Measurements from ENCODE around the gene SLC5A7.

SLC5A7 gene
- 0 to 0.06 (median 0) reads per million in 9 experiments for total RNA-seq

DNA sequence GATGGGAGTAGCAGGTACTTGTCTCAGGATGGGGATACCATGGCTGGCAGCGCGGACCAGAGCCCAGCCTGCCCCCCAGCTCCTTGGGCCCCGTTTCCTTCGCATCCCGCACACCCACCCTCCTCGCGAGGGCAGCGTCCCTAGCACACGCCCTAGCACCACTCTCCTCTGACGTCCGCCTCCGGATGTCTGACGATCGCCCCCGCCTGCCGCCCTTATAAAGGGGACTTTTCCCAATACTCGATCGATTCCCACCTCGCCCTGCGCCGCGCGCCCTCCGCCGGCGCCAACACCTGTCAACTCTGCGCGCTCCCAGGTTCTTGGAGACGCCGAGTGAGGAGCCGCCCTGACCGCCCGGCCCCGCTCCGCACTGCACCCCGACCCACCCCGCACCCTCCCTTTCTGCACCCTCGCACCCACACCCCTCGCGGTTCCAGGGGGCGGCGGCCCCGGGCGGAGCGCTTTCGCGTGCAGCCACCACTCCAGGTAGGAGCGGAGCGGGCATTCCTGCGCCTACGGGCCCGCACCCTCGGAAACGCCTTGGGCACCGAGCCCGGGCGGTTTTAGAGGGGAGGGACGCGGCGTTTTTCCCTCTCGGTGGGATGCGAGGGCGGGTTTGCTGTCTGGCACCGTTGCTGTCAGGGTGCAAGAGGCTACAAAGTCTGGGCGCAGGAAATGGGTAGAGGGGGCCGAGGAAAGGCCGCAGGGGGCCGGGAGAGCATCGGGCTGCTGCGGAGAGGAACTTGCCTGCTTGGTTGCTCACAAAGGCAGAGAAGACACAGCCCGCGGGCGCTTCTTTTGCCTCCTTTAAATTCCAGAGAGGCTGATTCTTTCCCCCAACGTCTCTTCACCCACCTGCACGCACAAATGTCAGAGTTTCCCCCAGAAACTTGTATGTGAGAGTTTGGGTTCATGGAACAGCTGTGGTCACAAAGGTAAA is at the start of gene SLC5A7:
SLC5A7 (plus strand) TSS at position 247 of the 940 bp plus-strand sequence. CDS start 1,632 bp downstream, outside the sequence.
- no peaks in the 10 kb centered on the region for H3K4me1 Mint-ChIP-seq (ENCODE audit: low read depth in 2 of 2)
- ATAC-seq (replicated peaks): no peak

DNA sequence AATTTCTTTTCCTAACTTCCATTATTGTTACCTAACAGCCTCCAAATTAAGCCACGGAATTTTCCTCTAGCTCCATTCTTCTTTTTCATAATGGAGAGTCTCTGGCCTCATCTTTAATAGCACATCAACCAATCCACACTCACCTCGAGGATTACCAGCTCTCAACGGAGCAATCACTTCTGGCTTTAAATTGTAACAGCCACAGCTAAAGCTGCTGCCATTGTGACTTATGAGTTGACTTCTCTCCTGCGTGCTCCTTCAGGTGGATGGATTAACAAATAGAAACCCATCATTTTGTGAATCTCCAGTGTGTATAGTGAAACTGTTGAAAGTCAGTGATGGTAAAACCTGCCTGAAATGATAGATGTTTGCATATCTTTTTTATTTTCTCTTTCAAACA is 24.9 kb upstream of the SLC5A7 start:
- Mint-ChIP-seq H3K4me3 (no peak overlapping the region), H3K27me3 (no peaks in the 10 kb centered on the region), H3K36me3 (ENCODE audit: insufficient read depth) (no peaks in the 10 kb centered on the region), H3K27ac (no peak overlapping the region), H3K4me1 (ENCODE audit: low read depth in 2 of 2) (no peaks in the 10 kb centered on the region), H3K9me3 (no peaks in the 10 kb centered on the region)
- no peak for DNase-seq
- no peak for ATAC-seq (replicated peaks)

More for the DNA sequence above, at the start of gene SLC5A7:
- Mint-ChIP-seq H3K4me3 (no peak within 1 kb of the TSS), H3K9me3 (peaks cover 0 to 5% of the 10 kb centered on the region in 2 donors), H3K27ac (no peak within 1 kb of the TSS), H3K27me3 (peaks cover 0 to 7% of the 10 kb centered on the region in 2 donors), H3K36me3 (ENCODE audit: insufficient read depth) (no peaks in the 10 kb centered on the region)
- no peak for DNase-seq

- Mint-ChIP-seq H3K36me3 (ENCODE audit: insufficient read depth) (no peaks in the 10 kb centered on the region), H3K27ac (no peak overlapping the region), H3K9me3 (no peaks in the 10 kb centered on the region), H3K4me3 (no peak overlapping the region), H3K4me1 (ENCODE audit: low read depth in 2 of 2) (no peaks in the 10 kb centered on the region), H3K27me3 (no peaks in the 10 kb centered on the region)
- ATAC-seq (replicated peaks) (no peak), DNase-seq (no peak)
These were observed 22.1 kb upstream of the SLC5A7 start for GRCh38 chr2:107964185-107964584.

DNA sequence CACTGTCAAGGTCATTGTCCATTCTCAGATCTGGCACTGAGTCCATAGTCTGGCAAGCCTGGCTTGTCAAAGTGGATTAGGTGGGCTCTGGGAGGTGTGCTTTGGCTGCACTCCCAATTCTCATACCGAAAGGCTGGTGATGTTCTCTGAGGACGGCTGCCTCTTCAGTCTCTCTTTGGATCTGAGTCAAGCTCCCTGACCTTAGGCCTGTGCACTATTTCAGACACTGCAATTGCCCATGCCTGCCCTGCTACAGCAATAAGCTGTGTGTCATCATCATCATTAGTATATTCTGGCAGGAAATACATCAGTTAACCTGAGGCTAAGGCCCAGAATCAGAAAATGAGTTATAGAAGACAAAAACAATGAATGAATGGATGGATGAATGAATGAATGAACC is 1.6 kb upstream of the SLC5A7 start:
- ATAC-seq (replicated peaks): no peak
- Mint-ChIP-seq H3K27me3 (peaks cover 0 to 7% of the 10 kb centered on the region in 2 donors), H3K4me1 (ENCODE audit: low read depth in 2 of 2) (no peaks in the 10 kb centered on the region), H3K4me3 (no peak overlapping the region), H3K27ac (no peak overlapping the region), H3K9me3 (peaks cover 0 to 3% of the 10 kb centered on the region in 2 donors), H3K36me3 (ENCODE audit: insufficient read depth) (no peaks in the 10 kb centered on the region)
- DNase-seq: no peak

DNA sequence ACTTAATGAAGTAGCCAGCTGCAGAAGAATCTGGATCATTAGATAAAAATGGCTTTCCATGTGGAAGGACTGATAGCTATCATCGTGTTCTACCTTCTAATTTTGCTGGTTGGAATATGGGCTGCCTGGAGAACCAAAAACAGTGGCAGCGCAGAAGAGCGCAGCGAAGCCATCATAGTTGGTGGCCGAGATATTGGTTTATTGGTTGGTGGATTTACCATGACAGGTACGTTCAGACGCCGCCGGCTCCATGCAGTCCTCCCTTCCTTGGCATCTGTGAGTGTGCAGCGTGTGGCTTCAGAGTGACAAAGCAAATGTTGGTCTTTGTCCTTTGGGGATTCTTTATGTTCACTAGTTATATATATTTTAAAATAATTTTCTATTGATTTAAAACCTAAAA is 1.8 kb downstream of the SLC5A7 start:
- Mint-ChIP-seq H3K4me1 (ENCODE audit: low read depth in 2 of 2) (no peaks in the 10 kb centered on the region), H3K4me3 (no peak overlapping the region), H3K27ac (no peak overlapping the region), H3K9me3 (peaks cover 0 to 2% of the 10 kb centered on the region in 2 donors), H3K27me3 (peaks cover 0 to 7% of the 10 kb centered on the region in 2 donors), H3K36me3 (ENCODE audit: insufficient read depth) (no peaks in the 10 kb centered on the region)
- no peak for DNase-seq
- no peak for ATAC-seq (replicated peaks)

DNA sequence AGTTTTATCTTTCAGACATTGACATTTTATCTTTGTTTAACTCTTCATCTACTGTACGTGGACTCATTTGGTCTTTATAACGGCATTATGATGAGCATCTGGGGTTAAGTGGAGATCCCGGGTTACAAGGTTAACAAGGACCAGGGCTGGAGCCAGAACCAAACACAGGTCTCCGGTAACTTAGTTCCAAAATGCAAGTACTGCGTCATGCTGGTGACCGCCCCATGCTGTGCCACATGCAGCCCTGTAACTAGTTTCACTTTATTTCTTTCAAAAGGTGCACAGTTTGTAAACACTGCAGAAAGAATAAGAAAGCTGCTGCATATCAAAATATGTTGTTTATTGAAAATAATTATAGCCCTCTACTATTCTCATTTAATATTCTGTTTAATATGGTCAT is 3.1 kb downstream of the SLC5A7 start:
- Mint-ChIP-seq H3K4me1 (ENCODE audit: low read depth in 2 of 2) (no peaks in the 10 kb centered on the region), H3K27ac (no peak overlapping the region), H3K36me3 (ENCODE audit: insufficient read depth) (no peaks in the 10 kb centered on the region), H3K4me3 (no peak overlapping the region), H3K27me3 (peaks cover 0 to 7% of the 10 kb centered on the region in 2 donors), H3K9me3 (peaks cover 0 to 2% of the 10 kb centered on the region in 2 donors)
- ATAC-seq (replicated peaks) (no peak), DNase-seq (no peak)

DNA sequence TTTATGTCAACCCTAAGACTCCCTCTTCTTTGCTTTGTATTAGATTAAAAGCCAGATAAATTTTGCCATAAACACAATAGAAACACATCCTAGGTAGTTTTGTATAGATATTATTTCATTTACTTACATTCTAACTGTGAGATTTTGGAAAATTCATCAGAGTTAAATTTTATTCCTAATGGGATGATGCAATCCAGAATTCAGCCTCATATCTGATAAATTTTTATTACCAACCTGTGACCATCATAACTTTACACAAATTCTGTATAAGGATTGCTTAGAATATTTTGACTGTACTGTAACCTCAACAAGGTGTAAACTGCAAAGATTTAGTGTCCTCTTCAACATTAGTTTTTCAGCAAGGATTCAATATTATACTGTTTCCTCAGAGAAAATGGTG is 4.4 kb downstream of the SLC5A7 start:
- no peak for DNase-seq
- H3K4me3 Mint-ChIP-seq: no peak overlapping the region
- peaks cover 0 to 7% of the 10 kb centered on the region in 2 donors for H3K27me3 Mint-ChIP-seq
- H3K4me1 Mint-ChIP-seq (ENCODE audit: low read depth in 2 of 2): no peaks in the 10 kb centered on the region
- peaks cover 0 to 2% of the 10 kb centered on the region in 2 donors for H3K9me3 Mint-ChIP-seq
- no peaks in the 10 kb centered on the region for H3K36me3 Mint-ChIP-seq (ENCODE audit: insufficient read depth)
- ATAC-seq (replicated peaks): no peak
- H3K27ac Mint-ChIP-seq: no peak overlapping the region

- H3K4me1 Mint-ChIP-seq (ENCODE audit: low read depth in 2 of 2): no peaks in the 10 kb centered on the region
- ATAC-seq (replicated peaks) (no peak), DNase-seq (no peak)
- peaks cover 0 to 2% of the 10 kb centered on the region in 2 donors for H3K9me3 Mint-ChIP-seq
- H3K27ac Mint-ChIP-seq: no peak overlapping the region
- H3K27me3 Mint-ChIP-seq: no peaks in the 10 kb centered on the region
- no peak overlapping the region for H3K4me3 Mint-ChIP-seq
- H3K36me3 Mint-ChIP-seq (ENCODE audit: insufficient read depth): no peaks in the 10 kb centered on the region
These were observed 5.7 kb downstream of the SLC5A7 start for GRCh38 chr2:107992069-107992468.

GRCh38 chr2:107999158-107999557 is 12.8 kb downstream of the SLC5A7 start:
- no peak overlapping the region for H3K4me3 Mint-ChIP-seq
- no peaks in the 10 kb centered on the region for H3K4me1 Mint-ChIP-seq (ENCODE audit: low read depth in 2 of 2)
- H3K36me3 Mint-ChIP-seq (ENCODE audit: insufficient read depth): no peaks in the 10 kb centered on the region
- DNase-seq: no peak
- H3K9me3 Mint-ChIP-seq: peaks cover 0 to 5% of the 10 kb centered on the region in 2 donors
- no peak for ATAC-seq (replicated peaks)
- H3K27me3 Mint-ChIP-seq: no peaks in the 10 kb centered on the region
- H3K27ac Mint-ChIP-seq: no peak overlapping the region

GRCh38 chr2:108010912-108011591 is 24.7 kb downstream of the SLC5A7 start:
- peaks cover 0 to 1% of the 10 kb centered on the region in 2 donors for H3K9me3 Mint-ChIP-seq
- DNase-seq (no peak), ATAC-seq (replicated peaks) (no peak)
- H3K27ac Mint-ChIP-seq: no peak overlapping the region
- H3K4me1 Mint-ChIP-seq (ENCODE audit: low read depth in 2 of 2): no peaks in the 10 kb centered on the region
- no peak overlapping the region for H3K4me3 Mint-ChIP-seq
- H3K36me3 Mint-ChIP-seq (ENCODE audit: insufficient read depth): no peaks in the 10 kb centered on the region
- H3K27me3 Mint-ChIP-seq: no peaks in the 10 kb centered on the region

DNA sequence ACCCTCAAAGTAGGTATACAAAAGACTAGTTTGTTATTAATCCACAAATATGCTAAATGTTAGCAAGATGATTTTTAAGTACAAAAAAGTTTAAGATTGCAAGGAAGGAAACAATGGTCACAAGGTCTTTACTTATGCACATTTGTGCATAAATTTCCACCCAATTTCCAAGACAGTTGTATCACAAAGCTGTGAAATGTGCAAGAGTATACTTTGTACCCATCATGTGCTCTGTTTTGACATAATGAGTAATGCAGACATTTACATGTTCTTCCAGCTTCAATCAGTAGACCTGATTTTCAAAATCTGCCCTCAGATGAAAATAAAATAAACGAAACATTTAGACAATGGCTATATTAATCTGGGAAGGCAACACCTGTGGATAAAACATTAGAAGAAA is 27.0 kb downstream of the SLC5A7 start:
- no peaks in the 10 kb centered on the region for H3K36me3 Mint-ChIP-seq (ENCODE audit: insufficient read depth)
- no peaks in the 10 kb centered on the region for H3K4me1 Mint-ChIP-seq (ENCODE audit: low read depth in 2 of 2)
- ATAC-seq (replicated peaks): no peak
- no peak overlapping the region for H3K27ac Mint-ChIP-seq
- H3K4me3 Mint-ChIP-seq: no peak overlapping the region
- peaks cover 0 to 1% of the 10 kb centered on the region in 2 donors for H3K9me3 Mint-ChIP-seq
- no peak for DNase-seq
- no peaks in the 10 kb centered on the region for H3K27me3 Mint-ChIP-seq

GRCh38 chr2:108022628-108023027 is 36.3 kb downstream of the SLC5A7 start:
- H3K27me3 Mint-ChIP-seq: no peaks in the 10 kb centered on the region
- no peaks in the 10 kb centered on the region for H3K4me1 Mint-ChIP-seq (ENCODE audit: low read depth in 2 of 2)
- DNase-seq (no peak), ATAC-seq (replicated peaks) (no peak)
- H3K27ac Mint-ChIP-seq: no peak overlapping the region
- no peaks in the 10 kb centered on the region for H3K9me3 Mint-ChIP-seq
- H3K4me3 Mint-ChIP-seq: no peak overlapping the region
- no peaks in the 10 kb centered on the region for H3K36me3 Mint-ChIP-seq (ENCODE audit: insufficient read depth)

DNA sequence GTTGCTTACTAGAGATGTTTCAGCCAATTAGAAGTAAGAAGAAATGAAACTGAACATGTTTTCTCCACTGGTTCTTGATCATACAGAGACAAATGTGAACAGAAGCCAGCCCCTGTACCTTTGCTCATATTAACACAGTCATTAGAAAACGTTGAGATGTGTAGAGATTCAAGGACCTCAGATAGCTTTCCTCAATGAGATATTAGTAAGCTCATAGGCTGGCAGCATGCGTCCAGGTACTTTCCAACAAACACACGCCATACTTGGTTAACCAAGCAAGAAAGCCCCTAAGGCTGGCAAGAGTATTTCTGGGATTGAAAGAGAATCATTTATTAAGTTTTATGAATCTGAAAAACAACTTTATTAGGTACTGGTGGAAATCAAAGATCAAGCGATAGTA is 37.5 kb downstream of the SLC5A7 start:
- no peak for ATAC-seq (replicated peaks)
- H3K9me3 Mint-ChIP-seq: no peaks in the 10 kb centered on the region

More for the DNA sequence above, 37.5 kb downstream of the SLC5A7 start:
- Mint-ChIP-seq H3K4me1 (ENCODE audit: low read depth in 2 of 2) (no peaks in the 10 kb centered on the region), H3K27ac (no peak overlapping the region), H3K36me3 (ENCODE audit: insufficient read depth) (no peaks in the 10 kb centered on the region), H3K27me3 (no peaks in the 10 kb centered on the region), H3K4me3 (no peak overlapping the region)
- DNase-seq: no peak
